Prostate gland (tissue), 2 donors: ENCODE data around the gene FAM209A.

Experiments used
- POLR2A ChIP-seq: fragments of 450-650 bp; IDR thresholded peaks from one replicate; pipeline ENCODE4 v1.6.1; 2016; ENCODE audit warnings: antibody characterized with exemption, mild to moderate bottlenecking
- POLR2AphosphoS5 ChIP-seq: sonication (generic); formaldehyde crosslinking; IDR thresholded peaks from one replicate; pipeline ENCODE4 v1.6.1; 2017; ENCODE audit warnings: antibody characterized with exemption
- TF ChIP-seq, protein P1 (sequence below), 4 experiments: fragments of 200-600 bp in 2 of 4; fragments of 450-650 bp in 2 of 4; sonication (generic) in 2 of 4; IDR thresholded peaks; 1 replicate in 3 of 4; 2 replicates in 1 of 4; pipeline ENCODE4 v1.5.1; 2016 to 2019; ENCODE audit warnings: antibody characterized with exemption in 4 of 4, mild to moderate bottlenecking in 2 of 4, moderate library complexity in 2 of 4

DNA sequence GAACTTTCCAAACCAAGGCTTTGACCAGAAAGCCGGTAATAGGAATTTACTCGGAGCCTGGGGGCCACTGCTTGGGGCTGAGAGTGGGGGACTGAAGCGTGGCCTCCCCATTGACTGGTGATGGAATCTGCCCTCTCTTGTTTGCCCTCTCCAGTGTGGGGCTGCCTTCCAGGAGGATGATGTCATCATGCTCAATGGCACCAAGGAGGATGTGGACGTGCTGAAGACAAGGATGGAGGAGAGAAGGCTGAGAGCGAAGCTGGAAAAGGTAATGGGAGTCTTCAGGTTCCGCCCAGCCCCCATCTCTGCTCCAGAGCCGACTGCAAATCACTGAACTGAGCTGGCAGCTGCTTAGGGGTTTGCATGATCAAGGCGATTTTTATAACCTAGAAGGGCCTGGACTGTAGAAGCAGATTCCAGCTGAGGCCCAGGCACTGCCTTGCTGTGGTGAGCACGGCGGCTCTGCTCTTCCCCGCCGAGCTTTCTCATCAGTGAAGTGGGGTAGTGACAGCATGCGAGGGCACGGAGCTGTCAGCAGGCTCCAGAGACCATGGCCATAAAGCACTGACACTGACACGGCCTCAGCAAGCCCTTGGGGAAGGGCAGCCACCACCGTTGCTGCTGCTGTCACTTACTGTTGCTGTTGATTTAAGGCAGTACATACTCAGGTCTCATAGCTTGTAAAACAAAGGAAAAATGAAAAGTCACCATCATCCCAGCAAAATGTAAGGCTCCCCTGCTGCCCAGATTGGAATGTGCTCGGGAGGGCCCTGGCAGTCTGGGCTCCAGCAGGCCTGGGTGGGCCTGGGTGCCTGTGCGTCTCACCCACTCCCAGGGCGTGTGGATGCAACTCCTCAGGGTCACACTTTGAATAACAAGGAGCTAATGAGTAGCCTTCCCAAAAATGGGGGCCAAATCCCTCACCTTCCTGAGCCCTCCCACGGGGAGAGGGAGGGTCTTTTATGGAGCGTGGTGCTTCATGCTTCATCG is 11.1 kb upstream of the FAM209A start:
- TF ChIP-seq, protein P1, sequence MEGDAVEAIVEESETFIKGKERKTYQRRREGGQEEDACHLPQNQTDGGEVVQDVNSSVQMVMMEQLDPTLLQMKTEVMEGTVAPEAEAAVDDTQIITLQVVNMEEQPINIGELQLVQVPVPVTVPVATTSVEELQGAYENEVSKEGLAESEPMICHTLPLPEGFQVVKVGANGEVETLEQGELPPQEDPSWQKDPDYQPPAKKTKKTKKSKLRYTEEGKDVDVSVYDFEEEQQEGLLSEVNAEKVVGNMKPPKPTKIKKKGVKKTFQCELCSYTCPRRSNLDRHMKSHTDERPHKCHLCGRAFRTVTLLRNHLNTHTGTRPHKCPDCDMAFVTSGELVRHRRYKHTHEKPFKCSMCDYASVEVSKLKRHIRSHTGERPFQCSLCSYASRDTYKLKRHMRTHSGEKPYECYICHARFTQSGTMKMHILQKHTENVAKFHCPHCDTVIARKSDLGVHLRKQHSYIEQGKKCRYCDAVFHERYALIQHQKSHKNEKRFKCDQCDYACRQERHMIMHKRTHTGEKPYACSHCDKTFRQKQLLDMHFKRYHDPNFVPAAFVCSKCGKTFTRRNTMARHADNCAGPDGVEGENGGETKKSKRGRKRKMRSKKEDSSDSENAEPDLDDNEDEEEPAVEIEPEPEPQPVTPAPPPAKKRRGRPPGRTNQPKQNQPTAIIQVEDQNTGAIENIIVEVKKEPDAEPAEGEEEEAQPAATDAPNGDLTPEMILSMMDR (IDR thresholded peaks at IDR 0.05), result no peak
- no peak for TF ChIP-seq POLR2A
- TF ChIP-seq POLR2AphosphoS5, result no peak
